ENCODE data around the gene TIAM2.

DNA sequence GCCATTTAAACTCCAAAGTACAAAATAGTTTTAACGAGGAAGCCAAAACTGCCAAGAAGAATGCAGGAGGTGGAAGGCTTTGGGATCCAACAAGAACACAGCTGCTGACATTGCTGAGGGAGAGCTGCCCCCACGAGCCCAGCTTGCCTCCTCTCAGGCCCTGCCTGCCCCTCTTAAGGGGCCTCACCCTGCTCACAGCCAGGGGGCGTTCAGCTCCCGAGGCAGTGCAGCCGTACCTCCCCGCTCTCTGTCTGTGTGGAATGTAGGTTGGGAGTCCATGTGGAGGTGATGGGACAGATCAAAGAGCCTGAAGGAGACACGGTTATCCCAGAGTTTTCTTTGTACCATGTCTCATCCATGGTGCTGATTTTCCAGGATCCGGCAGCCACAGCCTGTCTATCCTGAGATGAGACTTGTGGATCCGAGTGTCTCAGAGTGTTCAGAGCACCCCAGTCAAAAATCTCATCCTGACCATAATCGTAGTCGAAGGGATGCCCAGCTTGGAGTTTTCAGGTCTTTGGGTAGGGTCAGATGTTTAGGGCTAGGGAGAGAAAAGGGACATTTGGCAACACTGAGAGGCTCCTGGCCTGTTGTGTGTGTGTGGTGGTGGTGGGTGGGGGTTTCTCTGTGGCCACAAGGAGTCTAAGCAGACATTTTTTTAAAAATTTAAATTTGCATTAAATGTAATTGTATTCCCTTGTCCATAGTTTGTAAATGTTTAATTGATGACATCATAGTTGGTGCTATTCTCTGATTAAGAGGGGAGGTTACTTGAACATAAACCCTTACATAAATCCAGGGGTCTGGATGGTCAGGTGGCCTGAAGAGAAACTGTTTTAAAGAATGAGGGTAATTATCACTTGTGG is 157.3 kb downstream of the TIAM2 start:
- TF ChIP-seq POLR2A (IDR thresholded peaks at IDR 0.05) (no peak), POLR2AphosphoS5 (IDR thresholded peaks at IDR 0.05) (no peak)

Measured in spleen (tissue), 3 donors.